Neural cell (in vitro differentiated cells): ENCODE results near the gene CHD2. TPM values are rescaled to one million over a fixed set of nuclear protein-coding genes. Genes with fewer than 3 reads are reported as not detected.

Experiments used
- H2AFZ ChIP-seq: fragments of 200-600, 300-800 bp; sonication (generic), shearing (Covaris generic); 2 replicates; pipeline ENCODE4 v1.6.0; 2014; ENCODE audit warnings: low read depth, mild to moderate bottlenecking, antibody characterized with exemption, low read length, moderate library complexity
- H3F3A ChIP-seq: fragments of 200-600 bp; shearing (Covaris generic); 2 replicates; pipeline ENCODE4 v1.6.1; 2016; ENCODE audit warnings: mild to moderate bottlenecking, moderate library complexity, mixed read lengths, antibody characterized with exemption, low read length; ENCODE audit not compliant: insufficient read depth, poor library complexity, severe bottlenecking
- H3K27ac ChIP-seq: fragments of 200-600, 300-800 bp; sonication (generic), shearing (Covaris generic); 2 replicates; pipeline ENCODE4 v1.5.1; 2014; ENCODE audit warnings: mild to moderate bottlenecking, low read length, moderate library complexity
- H3K27me3 ChIP-seq: fragments of 300-800, 200-600 bp; sonication (generic), shearing (Covaris generic); 2 replicates; pipeline ENCODE4 v1.6.0; 2014; ENCODE audit warnings: mild to moderate bottlenecking, low read depth, low read length, moderate library complexity; ENCODE audit not compliant: insufficient read depth
- H3K36me3 ChIP-seq: fragments of 300-800, 200-600 bp; sonication (generic), shearing (Covaris generic); 2 replicates; pipeline ENCODE4 v1.5.1; 2014; ENCODE audit warnings: mild to moderate bottlenecking, antibody characterized with exemption, low read length, moderate library complexity; ENCODE audit not compliant: insufficient read depth
- H3K4me2 ChIP-seq: fragments of 300-800, 200-600 bp; sonication (generic), shearing (Covaris generic); 2 replicates; pipeline ENCODE4 v1.6.0; 2014; ENCODE audit warnings: mild to moderate bottlenecking, low read length
- H3K4me3 ChIP-seq: fragments of 300-800, 200-600 bp; sonication (generic), shearing (Covaris generic); 2 replicates; pipeline ENCODE4 v1.5.1; 2014; ENCODE audit warnings: mild to moderate bottlenecking, low read length, moderate library complexity
- H3K79me2 ChIP-seq: fragments of 200-600 bp; shearing (Covaris generic); replicated peaks from 2 replicates; pipeline ENCODE4 v1.6.0; 2014; ENCODE audit warnings: mild to moderate bottlenecking, low read length, moderate library complexity; ENCODE audit not compliant: insufficient read depth
- H3K9ac ChIP-seq: fragments of 300-800, 200-600 bp; sonication (generic), shearing (Covaris generic); 2 replicates; pipeline ENCODE4 v1.6.1; 2016; ENCODE audit warnings: mild to moderate bottlenecking, low read length, mixed read lengths
- H3K9me2 ChIP-seq: fragments of 200-600 bp; shearing (Covaris generic); 2 replicates; pipeline ENCODE4 v1.6.1; 2016; ENCODE audit warnings: mild to moderate bottlenecking, low read length, mixed read lengths; ENCODE audit not compliant: insufficient read depth
- H3K9me3 ChIP-seq: fragments of 200-600, 300-800 bp; sonication (generic), shearing (Covaris generic); 2 replicates; pipeline ENCODE4 v1.6.1; 2016; ENCODE audit warnings: mild to moderate bottlenecking, mixed run types, low read length, moderate library complexity, mixed read lengths
- H4K20me1 ChIP-seq: fragments of 200-600 bp; shearing (Covaris generic); 2 replicates; pipeline ENCODE4 v1.6.1; 2016; ENCODE audit warnings: mild to moderate bottlenecking, mixed run types; ENCODE audit not compliant: insufficient read depth
- CTCF ChIP-seq: fragments of 450-650 bp; IDR thresholded peaks from 2 replicates; pipeline ENCODE4 v1.5.1; 2014; ENCODE audit warnings: antibody characterized with exemption, mild to moderate bottlenecking, moderate library complexity; ENCODE audit not compliant: poor library complexity, severe bottlenecking
- EP300 ChIP-seq: fragments of 450-650 bp; conservative IDR thresholded peaks from 2 replicates; pipeline ENCODE4 v1.6.1; 2014; ENCODE audit warnings: antibody characterized with exemption, mild to moderate bottlenecking, moderate library complexity; ENCODE audit not compliant: poor library complexity, severe bottlenecking
- EZH2 ChIP-seq: fragments of 200-600, 300-800 bp; shearing (Covaris generic), sonication (generic); IDR thresholded peaks from 2 replicates; pipeline ENCODE4 v1.6.1; 2014; ENCODE audit warnings: antibody characterized with exemption, low read length, borderline replicate concordance, mild to moderate bottlenecking; ENCODE audit not compliant: insufficient read depth, poor library complexity, severe bottlenecking
- MXI1 ChIP-seq: fragments of 450-650 bp; conservative IDR thresholded peaks from 2 replicates; pipeline ENCODE4 v1.6.1; 2014; ENCODE audit warnings: antibody characterized with exemption, mild to moderate bottlenecking; ENCODE audit not compliant: poor library complexity, severe bottlenecking
- POLR2AphosphoS5 ChIP-seq: IDR thresholded peaks from 2 replicates; pipeline ENCODE4 v1.6.1; 2012
- RAD21 ChIP-seq: fragments of 450-650 bp; conservative IDR thresholded peaks from 2 replicates; pipeline ENCODE4 v1.6.1; 2014; ENCODE audit warnings: antibody characterized with exemption, mild to moderate bottlenecking, moderate library complexity
- SMC3 ChIP-seq: fragments of 450-650 bp; conservative IDR thresholded peaks from 2 replicates; pipeline ENCODE4 v1.6.1; 2014; ENCODE audit warnings: antibody characterized with exemption, mild to moderate bottlenecking, moderate library complexity; ENCODE audit not compliant: poor library complexity
- TAF1 ChIP-seq: IDR thresholded peaks from 2 replicates; pipeline ENCODE4 v1.6.1; 2012; ENCODE audit warnings: low read depth
- polyA plus RNA-seq: library from polyadenylated mRNA; depleted of rRNA; stranded (reverse); fragments of >200 nt; gene quantifications from 2 replicates; pipeline ENCODE4 v1.2.3, GENCODE V29; 2014
- TF ChIP-seq, protein P1 (sequence below): IDR thresholded peaks from 2 replicates; pipeline ENCODE4 v1.6.1; 2012; ENCODE audit warnings: borderline replicate concordance

The CHD2 gene
- polyA plus RNA-seq, 1 donor from 2014 or later = 113 TPM

DNA sequence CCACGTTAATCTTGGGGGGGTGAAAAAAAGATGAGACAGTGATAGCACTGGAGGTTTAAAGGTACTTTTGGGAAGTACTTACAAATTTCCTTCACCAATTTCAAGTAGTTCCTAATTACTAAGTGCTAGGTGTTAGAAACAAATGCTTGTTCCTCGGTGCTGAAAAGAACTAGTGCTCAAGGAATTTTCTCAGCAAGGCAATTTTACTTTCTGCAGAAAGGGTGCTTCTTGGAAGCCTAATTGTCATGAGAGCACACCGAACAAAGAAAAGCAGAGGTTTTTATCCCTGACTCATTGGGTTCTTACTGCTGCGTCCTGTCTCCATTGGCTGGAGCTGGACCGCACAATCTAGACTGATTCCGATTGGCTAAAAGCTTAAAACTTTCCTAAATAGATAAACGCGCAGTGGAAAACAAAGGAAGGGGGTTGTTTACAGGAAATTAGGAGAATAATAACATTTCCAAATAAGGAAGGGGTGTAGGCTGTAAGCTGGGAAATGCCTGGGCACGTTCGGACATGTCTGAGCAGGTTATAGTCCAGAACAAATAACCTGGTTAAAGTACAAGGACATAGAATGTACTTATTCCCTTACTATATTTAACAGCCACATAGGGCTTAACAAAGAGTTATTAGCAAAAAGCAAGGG lies 49.6 kb downstream of the CHD2 start:
- H3K9ac ChIP-seq = no peak overlapping the region
- no peak overlapping the region for H3K27ac ChIP-seq
- no peak overlapping the region for H2AFZ ChIP-seq
- H3K79me2 ChIP-seq = peaks cover 9% of the 10 kb centered on the region
- no peak overlapping the region for H3K4me3 ChIP-seq
- H4K20me1 ChIP-seq = no peaks in the 10 kb centered on the region
- H3K9me2 ChIP-seq = no peaks in the 10 kb centered on the region
- peaks cover 41% of the 10 kb centered on the region for H3K36me3 ChIP-seq
- H3K9me3 ChIP-seq = no peaks in the 10 kb centered on the region
- no peak for TF ChIP-seq EZH2
- TF ChIP-seq, protein P1, sequence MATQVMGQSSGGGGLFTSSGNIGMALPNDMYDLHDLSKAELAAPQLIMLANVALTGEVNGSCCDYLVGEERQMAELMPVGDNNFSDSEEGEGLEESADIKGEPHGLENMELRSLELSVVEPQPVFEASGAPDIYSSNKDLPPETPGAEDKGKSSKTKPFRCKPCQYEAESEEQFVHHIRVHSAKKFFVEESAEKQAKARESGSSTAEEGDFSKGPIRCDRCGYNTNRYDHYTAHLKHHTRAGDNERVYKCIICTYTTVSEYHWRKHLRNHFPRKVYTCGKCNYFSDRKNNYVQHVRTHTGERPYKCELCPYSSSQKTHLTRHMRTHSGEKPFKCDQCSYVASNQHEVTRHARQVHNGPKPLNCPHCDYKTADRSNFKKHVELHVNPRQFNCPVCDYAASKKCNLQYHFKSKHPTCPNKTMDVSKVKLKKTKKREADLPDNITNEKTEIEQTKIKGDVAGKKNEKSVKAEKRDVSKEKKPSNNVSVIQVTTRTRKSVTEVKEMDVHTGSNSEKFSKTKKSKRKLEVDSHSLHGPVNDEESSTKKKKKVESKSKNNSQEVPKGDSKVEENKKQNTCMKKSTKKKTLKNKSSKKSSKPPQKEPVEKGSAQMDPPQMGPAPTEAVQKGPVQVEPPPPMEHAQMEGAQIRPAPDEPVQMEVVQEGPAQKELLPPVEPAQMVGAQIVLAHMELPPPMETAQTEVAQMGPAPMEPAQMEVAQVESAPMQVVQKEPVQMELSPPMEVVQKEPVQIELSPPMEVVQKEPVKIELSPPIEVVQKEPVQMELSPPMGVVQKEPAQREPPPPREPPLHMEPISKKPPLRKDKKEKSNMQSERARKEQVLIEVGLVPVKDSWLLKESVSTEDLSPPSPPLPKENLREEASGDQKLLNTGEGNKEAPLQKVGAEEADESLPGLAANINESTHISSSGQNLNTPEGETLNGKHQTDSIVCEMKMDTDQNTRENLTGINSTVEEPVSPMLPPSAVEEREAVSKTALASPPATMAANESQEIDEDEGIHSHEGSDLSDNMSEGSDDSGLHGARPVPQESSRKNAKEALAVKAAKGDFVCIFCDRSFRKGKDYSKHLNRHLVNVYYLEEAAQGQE = no peak
- no peak for TF ChIP-seq RAD21
- TF ChIP-seq CTCF = no peak
- TF ChIP-seq EP300 = no peak
- TF ChIP-seq SMC3 = no peak
- no peak for TF ChIP-seq POLR2AphosphoS5
- no peak for TF ChIP-seq MXI1
- TF ChIP-seq TAF1 = no peak
- H3F3A ChIP-seq = peaks cover under 1% of the 10 kb centered on the region
- no peak overlapping the region for H3K4me2 ChIP-seq
- no peaks in the 10 kb centered on the region for H3K27me3 ChIP-seq

DNA sequence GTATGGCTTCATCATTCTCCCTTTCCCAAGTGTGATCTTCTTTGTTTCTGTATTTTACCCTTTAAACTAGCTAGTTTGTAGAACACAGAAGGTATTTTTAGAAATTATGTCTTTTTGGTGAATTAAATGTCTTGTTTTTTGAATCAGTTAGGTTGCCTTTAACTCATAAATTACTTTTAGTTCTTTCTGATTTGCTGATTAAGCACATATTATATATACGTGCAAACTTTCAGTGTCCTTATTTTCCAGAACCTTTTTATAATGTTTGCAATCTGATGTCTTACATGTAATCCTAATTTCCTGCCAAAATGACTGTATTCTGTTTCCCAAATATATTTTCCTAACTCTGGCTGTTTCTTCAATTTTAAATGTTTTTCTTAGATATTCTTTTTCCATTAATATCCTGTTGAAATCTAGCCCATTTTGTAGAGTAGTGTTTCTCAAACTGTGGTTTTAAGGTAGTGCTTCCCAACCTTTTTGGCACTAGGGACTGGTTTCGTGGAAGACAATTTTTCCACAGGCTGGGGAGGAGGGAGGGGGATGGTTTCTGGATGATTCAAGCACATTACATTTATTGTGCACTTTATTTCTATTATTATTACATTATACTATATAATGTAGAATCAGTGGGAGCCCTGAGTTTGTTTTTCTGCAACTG lies 51.8 kb downstream of the CHD2 start:
- no peak overlapping the region for H3K27ac ChIP-seq

More for the DNA sequence above, 51.8 kb downstream of the CHD2 start:
- H3K4me3 ChIP-seq = no peak overlapping the region
- H2AFZ ChIP-seq = no peak overlapping the region
- no peaks in the 10 kb centered on the region for H3K9me3 ChIP-seq
- no peaks in the 10 kb centered on the region for H3K9me2 ChIP-seq
- H4K20me1 ChIP-seq = no peaks in the 10 kb centered on the region
- TF ChIP-seq TAF1 (no peak), SMC3 (no peak), EZH2 (no peak), CTCF (no peak), POLR2AphosphoS5 (no peak), EP300 (no peak), MXI1 (no peak), RAD21 (no peak)
- TF ChIP-seq, protein P1 = no peak
- H3K9ac ChIP-seq = no peak overlapping the region
- no peaks in the 10 kb centered on the region for H3K27me3 ChIP-seq
- no peak overlapping the region for H3K4me2 ChIP-seq
- H3K36me3 ChIP-seq = peaks cover 45% of the 10 kb centered on the region
- peaks cover 7% of the 10 kb centered on the region for H3K79me2 ChIP-seq
- H3F3A ChIP-seq = peaks cover 2% of the 10 kb centered on the region
